ENCODE results near the gene CORO1A.
"Not testable (repeated sequence)": the region's sequence is repeated elsewhere in the genome, so short reads cannot be mapped to it uniquely, and the experiment has no call there.

Gene CORO1A

DNA sequence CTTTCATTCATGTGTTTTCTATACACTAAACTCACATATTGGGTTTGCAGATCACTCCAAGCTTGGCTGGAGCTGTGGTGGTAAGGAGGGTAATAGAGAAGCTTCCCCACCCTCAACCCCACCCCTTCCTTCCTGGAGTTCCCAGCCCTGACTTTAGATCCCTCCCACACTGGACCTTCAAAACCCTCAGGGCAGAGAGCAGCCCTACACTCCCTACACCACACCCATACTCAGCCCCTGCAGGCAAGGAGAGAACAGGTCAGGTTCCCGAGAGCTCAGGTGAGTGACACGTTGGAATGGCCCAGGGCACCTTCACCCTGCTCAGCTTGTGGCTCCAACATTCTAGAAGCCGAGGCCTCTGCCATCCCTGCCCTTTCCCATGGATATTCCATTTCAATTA, 15.6 kb downstream of the CORO1A start, which contains the start of gene SULT1A3:
Gene SULT1A3, plus strand, starts transcription at position 207 of the 400 bp plus-strand sequence. CDS start 1,474 bp downstream, outside the sequence.
- no CpG with 5 or more reads among the region's 3 CpGs for WGBS, 2 donors (ENCODE audit: extremely low coverage in 2 of 2, insufficient read length in 2 of 2, insufficient replicate concordance in 1 of 2)
- not testable (repeated sequence) for H3K14ac ChIP-seq (ENCODE audit: low read length); H3K36me3 ChIP-seq (replicated peaks in 1 of 2; ENCODE audit: control insufficient read depth in 2 of 2, insufficient read depth in 2 of 2, low read length in 2 of 2); H3K4me1 ChIP-seq (ENCODE audit: control insufficient read depth in 2 of 2, insufficient read depth in 1 of 2, low read depth in 1 of 2, low read length in 2 of 2); H4K91ac ChIP-seq (ENCODE audit: low read depth, low read length, poor library complexity); H2AFZ ChIP-seq (ENCODE audit: low read length); H3K27ac ChIP-seq (replicated peaks; ENCODE audit: low read length); H3K4me2 ChIP-seq (ENCODE audit: insufficient read depth, low read length, poor library complexity, severe bottlenecking); H3K9ac ChIP-seq (ENCODE audit: low read depth, low read length, poor library complexity); H2BK12ac ChIP-seq (ENCODE audit: low read length); H3K27me3 ChIP-seq (ENCODE audit: control insufficient read depth in 3 of 3, insufficient read depth in 3 of 3, low read depth in 1 of 3, low read length in 3 of 3); H3K4me3 ChIP-seq (ENCODE audit: low read length in 2 of 2); H3K4ac ChIP-seq (ENCODE audit: low read length); H2AK5ac ChIP-seq (ENCODE audit: low read depth, low read length); H2BK120ac ChIP-seq (ENCODE audit: low read depth, low read length); H2BK5ac ChIP-seq (ENCODE audit: low read length); H3K18ac ChIP-seq (ENCODE audit: low read length); H3K23ac ChIP-seq (ENCODE audit: low read depth, low read length, poor library complexity); H3K9me3 ChIP-seq (replicated peaks in 1 of 2; ENCODE audit: control insufficient read depth in 2 of 2, insufficient read depth in 1 of 2, low read depth in 1 of 2, low read length in 2 of 2); H3K79me1 ChIP-seq (ENCODE audit: low read depth, low read length); DNase-seq (ENCODE audit: low spot score); H4K8ac ChIP-seq (ENCODE audit: low read depth, low read length); H2BK15ac ChIP-seq (ENCODE audit: low read length)

DNA sequence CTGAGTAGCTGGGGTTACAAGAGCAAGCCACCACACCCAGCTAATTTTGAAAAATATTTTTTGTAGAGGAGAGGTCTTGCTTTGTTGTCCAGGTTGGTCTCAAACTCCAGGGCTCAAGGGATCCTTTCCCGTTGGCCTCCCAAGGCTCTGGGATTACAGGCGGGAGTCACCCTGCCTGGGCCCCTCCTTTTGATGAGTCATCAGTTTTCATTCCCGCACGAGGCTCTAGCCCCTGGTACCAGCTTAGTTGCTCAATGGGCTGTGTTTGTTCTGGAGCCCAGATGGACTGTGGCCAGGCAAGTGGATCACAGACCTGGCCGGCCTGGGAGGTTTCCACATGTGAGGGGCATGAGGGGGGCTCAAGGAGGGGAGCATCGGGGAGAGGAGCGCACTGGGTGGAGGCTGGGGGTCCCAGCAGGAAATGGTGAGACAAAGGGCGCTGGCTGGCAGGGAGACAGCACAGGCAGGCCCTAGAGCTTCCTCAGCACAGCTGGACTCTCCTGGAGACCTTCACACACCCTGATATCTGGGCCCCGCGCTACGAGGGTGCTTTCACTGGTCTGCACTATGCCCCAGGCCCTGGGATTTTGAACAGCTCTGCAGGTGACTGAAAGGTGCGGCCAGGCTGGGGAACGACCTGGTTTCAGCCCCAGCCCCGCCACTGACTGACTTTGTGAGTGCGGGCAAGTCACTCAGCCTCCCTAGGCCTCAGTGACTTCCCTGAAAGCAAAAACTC, 16.4 kb downstream of the CORO1A start:
- not testable (repeated sequence) for H3K4me3 ChIP-seq (ENCODE audit: low read length in 2 of 2); H4K91ac ChIP-seq (ENCODE audit: low read depth, low read length, poor library complexity); H2AK5ac ChIP-seq (ENCODE audit: low read depth, low read length); H3K4ac ChIP-seq (ENCODE audit: low read length); H4K8ac ChIP-seq (ENCODE audit: low read depth, low read length); H3K18ac ChIP-seq (ENCODE audit: low read length); DNase-seq (ENCODE audit: low spot score); H2AFZ ChIP-seq (ENCODE audit: low read length); H3K4me1 ChIP-seq (ENCODE audit: control insufficient read depth in 2 of 2, insufficient read depth in 1 of 2, low read depth in 1 of 2, low read length in 2 of 2); H3K9ac ChIP-seq (ENCODE audit: low read depth, low read length, poor library complexity); H2BK5ac ChIP-seq (ENCODE audit: low read length); H3K14ac ChIP-seq (ENCODE audit: low read length); H3K9me3 ChIP-seq (replicated peaks in 1 of 2; ENCODE audit: control insufficient read depth in 2 of 2, insufficient read depth in 1 of 2, low read depth in 1 of 2, low read length in 2 of 2); H3K79me1 ChIP-seq (ENCODE audit: low read depth, low read length); H2BK15ac ChIP-seq (ENCODE audit: low read length); H2BK12ac ChIP-seq (ENCODE audit: low read length); H3K27me3 ChIP-seq (ENCODE audit: control insufficient read depth in 3 of 3, insufficient read depth in 3 of 3, low read depth in 1 of 3, low read length in 3 of 3); H2BK120ac ChIP-seq (ENCODE audit: low read depth, low read length); H3K4me2 ChIP-seq (ENCODE audit: insufficient read depth, low read length, poor library complexity, severe bottlenecking); H3K36me3 ChIP-seq (replicated peaks in 1 of 2; ENCODE audit: control insufficient read depth in 2 of 2, insufficient read depth in 2 of 2, low read length in 2 of 2); H3K27ac ChIP-seq (replicated peaks; ENCODE audit: low read length); H3K23ac ChIP-seq (ENCODE audit: low read depth, low read length, poor library complexity)
- WGBS, 2 donors (ENCODE audit: extremely low coverage in 2 of 2, insufficient read length in 2 of 2, insufficient replicate concordance in 1 of 2), result no CpG with 5 or more reads among the region's 15 CpGs

DNA sequence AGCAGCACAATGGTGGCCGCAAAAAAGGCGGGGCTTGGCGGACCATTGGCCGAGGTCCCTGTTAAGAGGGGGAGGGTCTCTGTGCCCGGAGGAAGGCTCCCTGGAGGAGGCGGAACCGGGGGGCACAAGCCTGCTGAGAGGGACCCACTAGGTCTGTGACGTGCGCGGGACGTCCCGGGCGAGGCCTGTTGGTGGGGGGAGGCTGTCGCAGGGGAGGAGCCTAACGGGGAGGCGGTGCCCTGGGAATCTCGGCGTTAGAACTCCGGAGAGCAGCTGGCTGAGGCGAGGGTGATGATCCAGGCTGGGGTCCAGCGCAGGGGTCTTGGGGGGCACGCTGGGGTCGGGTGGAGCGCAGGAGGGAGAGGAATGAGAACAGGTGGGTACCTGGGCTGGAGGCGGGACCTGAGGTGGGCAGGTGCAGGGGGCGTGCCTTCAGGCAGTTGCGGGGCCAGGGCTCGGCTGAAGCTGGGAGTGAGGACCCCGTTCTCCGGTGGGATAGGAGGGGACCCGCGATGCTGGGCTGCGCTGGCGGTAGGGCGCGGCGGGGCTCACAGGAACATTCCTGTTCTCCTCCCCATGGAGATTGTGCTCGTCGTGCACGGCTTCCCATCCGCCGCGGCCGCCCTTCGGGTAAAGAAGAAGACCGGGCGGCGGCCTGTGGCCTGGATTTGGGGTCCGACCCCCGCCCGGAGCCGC, 22.3 kb downstream of the CORO1A start:
- H3K9ac ChIP-seq (ENCODE audit: low read depth, low read length, poor library complexity); H3K18ac ChIP-seq (ENCODE audit: low read length); H3K4me1 ChIP-seq (ENCODE audit: control insufficient read depth in 2 of 2, insufficient read depth in 1 of 2, low read depth in 1 of 2, low read length in 2 of 2); H2BK12ac ChIP-seq (ENCODE audit: low read length); H2AFZ ChIP-seq (ENCODE audit: low read length); H3K27me3 ChIP-seq (ENCODE audit: control insufficient read depth in 3 of 3, insufficient read depth in 3 of 3, low read depth in 1 of 3, low read length in 3 of 3); H3K27ac ChIP-seq (replicated peaks; ENCODE audit: low read length); H2BK120ac ChIP-seq (ENCODE audit: low read depth, low read length); H2BK5ac ChIP-seq (ENCODE audit: low read length); H3K9me3 ChIP-seq (replicated peaks in 1 of 2; ENCODE audit: control insufficient read depth in 2 of 2, insufficient read depth in 1 of 2, low read depth in 1 of 2, low read length in 2 of 2); DNase-seq (ENCODE audit: low spot score); H3K36me3 ChIP-seq (replicated peaks in 1 of 2; ENCODE audit: control insufficient read depth in 2 of 2, insufficient read depth in 2 of 2, low read length in 2 of 2); H3K14ac ChIP-seq (ENCODE audit: low read length); H4K8ac ChIP-seq (ENCODE audit: low read depth, low read length); H2BK15ac ChIP-seq (ENCODE audit: low read length); H3K23ac ChIP-seq (ENCODE audit: low read depth, low read length, poor library complexity); H4K91ac ChIP-seq (ENCODE audit: low read depth, low read length, poor library complexity); H2AK5ac ChIP-seq (ENCODE audit: low read depth, low read length); H3K79me1 ChIP-seq (ENCODE audit: low read depth, low read length); H3K4ac ChIP-seq (ENCODE audit: low read length): not testable (repeated sequence)
- Histone ChIP-seq H3K4me3 (ENCODE audit: low read length in 2 of 2) (peak overlapping the region in 1 of 2 donors; percentile 75), H3K4me2 (ENCODE audit: insufficient read depth, low read length, poor library complexity, severe bottlenecking) (peak overlapping the region; percentile 62)
- WGBS, 2 donors (ENCODE audit: extremely low coverage in 2 of 2, insufficient read length in 2 of 2, insufficient replicate concordance in 1 of 2), result no CpG with 5 or more reads among the region's 52 CpGs

DNA sequence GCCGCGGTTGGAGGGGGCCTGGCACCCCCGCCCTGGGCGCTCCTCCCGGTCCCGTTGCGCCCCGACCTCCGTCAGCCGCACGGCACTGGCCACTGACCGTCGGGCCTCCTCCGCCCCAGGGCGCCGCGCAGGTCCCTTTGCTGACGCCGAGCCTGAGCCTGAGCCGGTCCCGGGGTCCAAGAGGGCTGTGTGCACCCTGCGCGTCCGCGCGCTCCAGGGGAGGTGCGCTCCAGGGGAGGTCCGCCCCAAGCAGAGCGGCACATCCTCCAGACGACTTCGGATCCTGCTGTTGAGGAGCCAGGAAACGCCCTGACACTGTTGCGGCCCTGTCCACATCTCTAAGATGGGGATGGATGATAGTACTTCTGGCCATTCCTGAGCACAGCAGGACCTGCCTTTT, 22.9 kb downstream of the CORO1A start:
- H3K4me3 ChIP-seq (ENCODE audit: low read length in 2 of 2); H3K27ac ChIP-seq (replicated peaks; ENCODE audit: low read length); H3K14ac ChIP-seq (ENCODE audit: low read length); H3K4me2 ChIP-seq (ENCODE audit: insufficient read depth, low read length, poor library complexity, severe bottlenecking); H3K36me3 ChIP-seq (replicated peaks in 1 of 2; ENCODE audit: control insufficient read depth in 2 of 2, insufficient read depth in 2 of 2, low read length in 2 of 2); H2AFZ ChIP-seq (ENCODE audit: low read length); H3K9ac ChIP-seq (ENCODE audit: low read depth, low read length, poor library complexity); H3K79me1 ChIP-seq (ENCODE audit: low read depth, low read length); H3K23ac ChIP-seq (ENCODE audit: low read depth, low read length, poor library complexity); H2AK5ac ChIP-seq (ENCODE audit: low read depth, low read length); H2BK120ac ChIP-seq (ENCODE audit: low read depth, low read length); H3K27me3 ChIP-seq (ENCODE audit: control insufficient read depth in 3 of 3, insufficient read depth in 3 of 3, low read depth in 1 of 3, low read length in 3 of 3); H2BK12ac ChIP-seq (ENCODE audit: low read length); H2BK5ac ChIP-seq (ENCODE audit: low read length); DNase-seq (ENCODE audit: low spot score); H3K9me3 ChIP-seq (replicated peaks in 1 of 2; ENCODE audit: control insufficient read depth in 2 of 2, insufficient read depth in 1 of 2, low read depth in 1 of 2, low read length in 2 of 2); H4K8ac ChIP-seq (ENCODE audit: low read depth, low read length); H3K4ac ChIP-seq (ENCODE audit: low read length); H3K4me1 ChIP-seq (ENCODE audit: control insufficient read depth in 2 of 2, insufficient read depth in 1 of 2, low read depth in 1 of 2, low read length in 2 of 2); H2BK15ac ChIP-seq (ENCODE audit: low read length); H4K91ac ChIP-seq (ENCODE audit: low read depth, low read length, poor library complexity); H3K18ac ChIP-seq (ENCODE audit: low read length): not testable (repeated sequence)
- WGBS, 2 donors (ENCODE audit: extremely low coverage in 2 of 2, insufficient read length in 2 of 2, insufficient replicate concordance in 1 of 2), result no CpG with 5 or more reads among the region's 33 CpGs
